GM13976 (cell line): ENCODE results near the gene PRR23E.

ENCODE experiments used
- DNase-seq: peaks from one replicate; pipeline ENCODE4 v3.0.0; 2012; ENCODE audit warnings: low spot score
- in situ Hi-C: fragments of 300-500 bp; cut with MboI; formaldehyde crosslinking; loops from one replicate; pipeline ENCODE4 v1.12.0; 2022; ENCODE audit warnings: low sequenced_read_pairs, mixed read lengths, inconsistent platforms; ENCODE audit not compliant: unreplicated experiment
- TF ChIP-seq, protein P1 (sequence below): IDR thresholded peaks from 2 replicates; pipeline ENCODE4 v1.5.1; 2012; ENCODE audit warnings: borderline replicate concordance, mild to moderate bottlenecking; ENCODE audit not compliant: insufficient read depth; ENCODE audit errors: extremely low read depth, missing control alignments, control extremely low read depth

PRR23E gene

DNA sequence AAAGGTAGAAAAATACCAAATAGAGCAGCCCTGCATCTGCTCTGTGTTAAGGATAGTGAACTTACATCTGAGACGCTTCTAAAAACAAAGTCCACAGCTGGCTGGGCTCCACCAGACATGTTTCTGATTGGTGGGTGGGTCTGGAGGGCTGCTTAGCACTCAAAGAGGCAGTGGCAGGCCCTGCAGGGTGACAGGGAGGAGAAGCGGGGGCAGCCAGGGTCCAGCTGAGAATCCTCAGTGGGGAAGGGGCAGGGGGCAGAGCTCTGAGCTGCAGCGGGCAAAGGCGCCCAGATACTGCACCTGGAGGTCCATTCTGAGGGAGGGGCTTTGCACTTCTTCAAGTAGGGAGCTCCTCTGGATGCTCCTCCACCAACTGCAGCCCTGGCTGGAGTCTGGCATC lies 28.1 kb downstream of the PRR23E start:
- TF ChIP-seq, protein P1, sequence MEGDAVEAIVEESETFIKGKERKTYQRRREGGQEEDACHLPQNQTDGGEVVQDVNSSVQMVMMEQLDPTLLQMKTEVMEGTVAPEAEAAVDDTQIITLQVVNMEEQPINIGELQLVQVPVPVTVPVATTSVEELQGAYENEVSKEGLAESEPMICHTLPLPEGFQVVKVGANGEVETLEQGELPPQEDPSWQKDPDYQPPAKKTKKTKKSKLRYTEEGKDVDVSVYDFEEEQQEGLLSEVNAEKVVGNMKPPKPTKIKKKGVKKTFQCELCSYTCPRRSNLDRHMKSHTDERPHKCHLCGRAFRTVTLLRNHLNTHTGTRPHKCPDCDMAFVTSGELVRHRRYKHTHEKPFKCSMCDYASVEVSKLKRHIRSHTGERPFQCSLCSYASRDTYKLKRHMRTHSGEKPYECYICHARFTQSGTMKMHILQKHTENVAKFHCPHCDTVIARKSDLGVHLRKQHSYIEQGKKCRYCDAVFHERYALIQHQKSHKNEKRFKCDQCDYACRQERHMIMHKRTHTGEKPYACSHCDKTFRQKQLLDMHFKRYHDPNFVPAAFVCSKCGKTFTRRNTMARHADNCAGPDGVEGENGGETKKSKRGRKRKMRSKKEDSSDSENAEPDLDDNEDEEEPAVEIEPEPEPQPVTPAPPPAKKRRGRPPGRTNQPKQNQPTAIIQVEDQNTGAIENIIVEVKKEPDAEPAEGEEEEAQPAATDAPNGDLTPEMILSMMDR, result no peak
- in situ Hi-C loops, result no loop called here
- peak; percentile 36 for DNase-seq

DNA sequence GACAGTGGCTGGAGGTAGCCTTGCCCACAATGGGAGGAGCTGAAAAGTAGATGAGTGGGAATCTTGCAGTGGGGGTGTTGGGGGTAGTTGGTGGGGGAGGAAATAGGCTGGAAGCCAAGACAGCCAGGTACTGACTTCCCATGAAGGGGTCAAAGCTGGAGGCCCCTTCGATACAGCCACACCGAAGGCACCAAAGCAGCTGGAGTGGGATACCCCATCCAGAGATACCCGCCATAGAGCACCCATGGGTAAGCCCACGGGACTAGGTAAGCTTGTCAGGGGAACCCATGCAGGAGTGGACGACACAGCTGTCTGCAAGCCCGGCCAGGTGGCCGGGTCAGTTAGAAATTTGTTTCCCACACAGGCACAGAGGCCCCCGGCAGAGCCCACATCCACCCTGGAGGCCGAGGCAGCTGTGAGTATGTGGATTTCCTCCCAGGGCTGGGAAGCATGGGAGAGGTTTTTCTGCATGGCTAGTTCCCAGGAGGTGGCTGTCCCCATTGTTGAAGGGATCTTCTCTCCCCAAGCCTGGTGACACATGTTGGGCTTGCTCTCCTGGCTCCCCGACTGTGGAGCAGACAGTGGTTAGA lies 28.6 kb downstream of the PRR23E start:
- in situ Hi-C loops, result no loop called here
- peak; percentile 32 for DNase-seq
- TF ChIP-seq, protein P1, result no peak

DNA sequence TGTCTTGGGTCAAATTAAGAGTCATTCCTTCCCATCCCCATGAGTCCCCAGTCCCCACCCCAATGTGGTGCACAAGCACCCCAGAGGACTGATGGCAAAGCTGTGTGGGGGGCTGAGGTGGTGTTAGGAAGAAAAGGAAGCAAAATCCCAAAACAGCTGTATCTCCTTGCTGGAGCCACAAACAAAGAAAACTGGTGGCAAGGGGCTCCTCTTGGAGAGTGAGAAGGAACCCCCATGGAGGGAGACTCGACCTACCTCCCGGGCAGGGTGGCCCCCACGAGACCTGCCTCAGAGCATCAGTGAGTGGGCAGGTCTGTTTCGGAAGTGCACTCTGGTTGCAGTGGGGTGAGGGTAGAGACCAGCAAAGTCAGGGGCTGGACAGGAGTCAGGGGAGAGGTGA lies 29.2 kb downstream of the PRR23E start:
- in situ Hi-C loops, result no loop called here

DNA sequence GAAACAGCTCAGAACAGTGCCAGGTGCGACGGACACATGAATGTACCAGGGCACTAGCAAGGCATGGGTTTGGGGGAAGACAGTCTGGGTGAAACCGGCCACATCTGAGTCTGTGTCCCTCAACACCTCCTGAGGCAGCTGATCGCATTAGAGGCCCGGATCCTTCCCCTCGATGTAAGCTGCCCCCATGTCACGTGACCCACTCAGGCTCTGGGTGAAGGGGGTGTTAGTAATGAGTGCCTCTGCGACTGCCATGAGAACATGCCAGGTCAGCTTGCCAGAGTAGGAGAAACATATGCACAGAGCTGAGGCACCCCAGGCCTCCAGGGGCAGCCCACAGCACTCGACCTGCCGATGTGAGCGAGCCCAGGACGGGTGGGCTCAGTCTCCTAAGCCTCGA lies 29.7 kb downstream of the PRR23E start:
- TF ChIP-seq, protein P1, result no peak
- DNase-seq, result no peak
- in situ Hi-C loops, result no loop called here

More for the DNA sequence above, 29.2 kb downstream of the PRR23E start:
- TF ChIP-seq, protein P1, result no peak
- peak; percentile 20 for DNase-seq

DNA sequence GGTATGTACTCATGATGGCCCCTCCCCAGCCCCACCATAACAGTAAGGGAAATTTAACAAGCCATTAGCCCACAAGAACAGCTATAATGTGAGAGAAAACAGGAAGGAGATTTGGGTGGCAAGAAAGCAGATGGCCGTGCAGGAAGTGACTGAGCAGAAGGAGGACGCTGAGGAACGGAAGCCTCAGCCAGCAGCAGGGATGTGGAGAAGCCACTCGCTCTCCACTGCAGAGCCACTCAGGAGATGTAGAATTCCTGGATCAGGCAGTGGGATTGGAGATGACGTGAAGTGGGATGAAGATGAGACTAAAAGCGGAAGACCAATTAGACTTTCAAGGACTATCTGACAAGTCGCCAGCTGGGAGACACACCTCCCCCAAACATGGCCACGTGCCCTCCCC lies 31.2 kb downstream of the PRR23E start:
- in situ Hi-C loops, result no loop called here
- TF ChIP-seq, protein P1, result no peak
- no peak for DNase-seq

DNA sequence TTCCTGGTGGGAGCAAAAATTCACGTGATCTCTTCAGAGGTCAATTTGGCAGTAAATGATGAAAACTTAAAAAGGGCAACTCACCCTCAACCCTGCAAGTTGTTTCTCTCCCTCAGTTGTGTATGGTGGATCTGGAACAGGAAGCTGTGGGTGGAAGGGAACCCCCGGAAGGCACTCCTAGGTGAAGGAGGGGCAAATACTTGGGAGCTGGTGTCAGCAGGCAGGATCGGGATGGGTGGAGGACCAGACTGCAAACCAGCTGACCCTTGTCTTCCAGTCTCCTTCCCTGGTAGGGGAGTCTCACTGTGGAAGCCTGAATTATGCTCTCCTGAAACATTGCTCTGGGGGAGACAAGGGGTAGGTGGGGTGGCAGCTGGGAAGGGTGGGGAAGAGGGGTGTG lies 33.5 kb downstream of the PRR23E start:
- TF ChIP-seq, protein P1, result no peak
- no peak for DNase-seq
- in situ Hi-C loops, result no loop called here
